Spleen (tissue), 11 donors: ENCODE results near the gene OSMR. TPM values are rescaled to one million over a fixed set of nuclear protein-coding genes. Genes with fewer than 3 reads are reported as not detected.

Source experiments
- DNase-seq: peaks from one replicate; pipeline ENCODE4 v3.0.0-alpha.2; 2020
- H3K27ac ChIP-seq, 8 donors: fragments of 200-600 bp; sonication (generic) in 7 of 8; 1 replicate in 4 of 8; 2 replicates in 4 of 8; pipeline versions ENCODE4 v1.5.0 to v1.8.0; 2016 to 2021; ENCODE audit warnings: inconsistent platforms in 4 of 8, mild to moderate bottlenecking in 4 of 8, moderate library complexity in 1 of 8
- H3K27me3 ChIP-seq, 7 donors: fragments of 200-600 bp; sonication (generic) in 6 of 7; replicated peaks in 1 of 7; 1 replicate in 4 of 7; 2 replicates in 3 of 7; pipeline versions ENCODE4 v1.5.0 to v1.8.0; 2016 to 2021; ENCODE audit warnings: inconsistent platforms in 3 of 7, mild to moderate bottlenecking in 1 of 7
- H3K36me3 ChIP-seq, 6 donors: fragments of 200-600 bp; sonication (generic) in 5 of 6; 1 replicate in 4 of 6; 2 replicates in 2 of 6; pipeline versions ENCODE4 v1.5.0 to v1.8.0; 2016 to 2021; ENCODE audit warnings: inconsistent platforms in 2 of 6
- H3K4me1 ChIP-seq, 6 donors: fragments of 200-600 bp; sonication (generic) in 5 of 6; 1 replicate in 3 of 6; 2 replicates in 3 of 6; pipeline versions ENCODE4 v1.5.0 to v1.8.0; 2016 to 2021; ENCODE audit warnings: inconsistent platforms in 3 of 6
- H3K4me3 ChIP-seq, 8 donors: fragments of 200-600 bp; sonication (generic) in 7 of 8; 1 replicate in 4 of 8; 2 replicates in 4 of 8; pipeline versions ENCODE4 v1.5.0 to v1.8.0; 2016 to 2021; ENCODE audit warnings: inconsistent platforms in 4 of 8, mild to moderate bottlenecking in 4 of 8, moderate library complexity in 2 of 8
- H3K9me3 ChIP-seq, 8 donors: fragments of 200-600 bp; sonication (generic) in 7 of 8; 1 replicate in 4 of 8; 2 replicates in 4 of 8; pipeline versions ENCODE4 v1.5.0 to v1.8.0; 2016 to 2021; ENCODE audit warnings: inconsistent platforms in 4 of 8
- POLR2A ChIP-seq, 3 donors: fragments of 450-650 bp; IDR thresholded peaks; one replicate each; pipeline ENCODE4 v1.5.1; 2017; ENCODE audit warnings: antibody characterized with exemption in 3 of 3, mild to moderate bottlenecking in 1 of 3
- POLR2AphosphoS5 ChIP-seq, 3 donors: sonication (generic); formaldehyde crosslinking; IDR thresholded peaks; one replicate each; pipeline ENCODE4 v1.5.1; 2017; ENCODE audit warnings: antibody characterized with exemption in 3 of 3
- WGBS, 5 donors: extraction: QIAGEN DNeasy Blood & Tissue Kit in 3 of 5; methylation state at CpG; one replicate each; pipeline versions ENCODE4 v1.1.5 to v1.1.7; 2013 to 2018; 5-methylcytosine and 5-hydroxymethylcytosine counted together
- intact Hi-C: fragments of 100-400 bp; cut with DNase I; formaldehyde crosslinking; loops from one replicate; pipeline ENCODE4 v1.15.0; 2023; ENCODE audit warnings: low total_unique reads
- polyA plus RNA-seq, 3 donors: library from polyadenylated mRNA; stranded (reverse); fragments of 200-250 nt; gene quantifications; one replicate each; pipeline ENCODE4 v1.2.1, GENCODE V29; 2013
- total RNA-seq, 7 donors: library from RNA; depleted of rRNA in 3 of 7; stranded (reverse); fragments of >200 nt in 3 of 7; fragmentation: NEBNext Ultra II Directional in 4 of 7; extraction: Animal tissue kit (Norgen Biotek cat#: 25700) in 4 of 7; gene quantifications; one replicate each; pipeline versions ENCODE4 v1.1.0 to v1.2.1, GENCODE V29; 2016 to 2021
- TF ChIP-seq, protein P1 (sequence below), 11 experiments: fragments of 200-600 bp in 7 of 11; fragments of 450-650 bp in 4 of 11; sonication (generic) in 4 of 11; IDR thresholded peaks in 8 of 11; conservative IDR thresholded peaks in 3 of 11; 1 replicate in 7 of 11; 2 replicates in 4 of 11; pipeline versions ENCODE4 v1.4.0 to v1.8.0; 2016 to 2021; ENCODE audit warnings: antibody characterized with exemption in 11 of 11, inconsistent platforms in 4 of 11, mild to moderate bottlenecking in 1 of 11
- donor health status: healthy with polysubstance abuse.
- donor health status: DM: no; HTN: no; CAD: no; lungs with moderate emphysema.
- donor health status: DM: no; HTN: no; CAD: no.
- donor health status: Bipolar disorder and iron deficiency.
- donor health status: healthy.
- donor health status: DM: no; HTN: no; CAD: no.
- donor health status: DM: yes; HTN: yes; CAD: no.

The OSMR gene
- total and polyA plus RNA-seq, 10 donors: 2.5 to 74.6 (median 67.9) TPM

DNA sequence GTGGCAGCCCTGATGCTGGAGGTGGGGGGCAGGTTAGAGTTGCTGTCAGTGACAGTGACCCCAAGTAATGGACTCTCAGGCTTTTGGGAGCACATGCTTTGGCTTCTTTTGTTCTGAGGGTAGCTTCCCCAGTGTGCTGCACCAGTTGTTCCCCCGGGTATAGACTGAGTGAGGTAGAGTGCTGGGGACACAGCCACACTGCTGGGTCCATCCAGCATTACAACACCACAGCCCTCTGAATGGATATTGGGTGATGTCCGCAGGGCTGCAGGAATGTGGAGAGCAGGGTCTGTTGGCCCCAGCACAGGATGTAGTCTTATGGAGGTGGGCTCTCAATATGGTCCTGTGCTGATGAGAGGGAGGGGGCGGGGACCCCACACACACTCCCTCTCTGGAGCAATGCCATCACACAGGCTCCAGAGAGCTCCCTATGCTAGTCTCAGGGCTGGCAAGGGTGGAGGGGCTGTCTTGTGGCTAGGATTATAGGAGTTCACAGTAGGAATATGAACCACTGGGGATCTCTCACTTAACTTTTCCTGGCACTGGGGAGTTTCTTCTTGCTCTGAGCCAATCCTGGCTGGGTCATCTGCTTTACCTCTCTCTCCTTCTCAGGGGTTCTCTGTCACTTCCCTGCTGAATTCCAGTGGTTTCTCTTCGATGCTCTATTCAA lies 20.7 kb downstream of the OSMR start:
- WGBS, 5 donors: 80 to 97% (median 86%) methylated on average over 4 of the region's 4 CpGs
- no peak overlapping the region for H3K4me3 ChIP-seq
- DNase-seq: no peak
- H3K9me3 ChIP-seq: peaks cover 3 to 35% (median 22%) of the 10 kb centered on the region in 8 donors
- peaks cover 0 to 37% (median 8%) of the 10 kb centered on the region in 6 donors for H3K4me1 ChIP-seq
- intact Hi-C loops: no loop called here
- H3K36me3 ChIP-seq: no peaks in the 10 kb centered on the region
- H3K27ac ChIP-seq: no peak overlapping the region
- peaks cover 0 to 12% (median 0%) of the 10 kb centered on the region in 7 donors for H3K27me3 ChIP-seq
- TF ChIP-seq POLR2AphosphoS5 (IDR thresholded peaks at IDR 0.05) (no peak), POLR2A (IDR thresholded peaks at IDR 0.05) (no peak)
- TF ChIP-seq, protein P1, sequence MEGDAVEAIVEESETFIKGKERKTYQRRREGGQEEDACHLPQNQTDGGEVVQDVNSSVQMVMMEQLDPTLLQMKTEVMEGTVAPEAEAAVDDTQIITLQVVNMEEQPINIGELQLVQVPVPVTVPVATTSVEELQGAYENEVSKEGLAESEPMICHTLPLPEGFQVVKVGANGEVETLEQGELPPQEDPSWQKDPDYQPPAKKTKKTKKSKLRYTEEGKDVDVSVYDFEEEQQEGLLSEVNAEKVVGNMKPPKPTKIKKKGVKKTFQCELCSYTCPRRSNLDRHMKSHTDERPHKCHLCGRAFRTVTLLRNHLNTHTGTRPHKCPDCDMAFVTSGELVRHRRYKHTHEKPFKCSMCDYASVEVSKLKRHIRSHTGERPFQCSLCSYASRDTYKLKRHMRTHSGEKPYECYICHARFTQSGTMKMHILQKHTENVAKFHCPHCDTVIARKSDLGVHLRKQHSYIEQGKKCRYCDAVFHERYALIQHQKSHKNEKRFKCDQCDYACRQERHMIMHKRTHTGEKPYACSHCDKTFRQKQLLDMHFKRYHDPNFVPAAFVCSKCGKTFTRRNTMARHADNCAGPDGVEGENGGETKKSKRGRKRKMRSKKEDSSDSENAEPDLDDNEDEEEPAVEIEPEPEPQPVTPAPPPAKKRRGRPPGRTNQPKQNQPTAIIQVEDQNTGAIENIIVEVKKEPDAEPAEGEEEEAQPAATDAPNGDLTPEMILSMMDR (IDR thresholded peaks at IDR 0.05 in 8 of 11, conservative IDR thresholded peaks at IDR 0.05 in 3 of 11): no peak

DNA sequence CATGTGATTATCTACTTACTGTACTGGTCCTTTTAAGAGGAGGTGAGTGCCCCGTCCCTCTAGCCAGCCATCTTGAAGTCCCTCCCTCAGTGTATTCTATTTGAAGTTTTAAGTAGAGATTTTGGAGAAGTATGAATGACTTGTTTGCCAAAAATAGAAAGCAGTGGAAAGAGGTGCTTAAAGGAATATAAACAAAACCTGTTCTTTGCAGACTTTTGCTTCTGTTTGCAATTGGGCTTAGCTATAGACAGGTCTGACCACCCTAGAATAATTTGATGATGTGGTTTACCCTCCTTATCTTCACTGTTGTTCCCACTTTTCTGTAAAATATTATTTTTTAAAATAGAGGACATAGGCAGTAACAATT lies 21.2 kb downstream of the OSMR start:
- intact Hi-C loops: no loop called here
- H3K4me1 ChIP-seq: peaks cover 0 to 42% (median 10%) of the 10 kb centered on the region in 6 donors
- 66 to 88% (median 78%) methylated on average over 1 of the region's 1 CpG for WGBS, 5 donors
- no peak for DNase-seq
- no peak for TF ChIP-seq POLR2A (IDR thresholded peaks at IDR 0.05)
- no peak for TF ChIP-seq POLR2AphosphoS5 (IDR thresholded peaks at IDR 0.05)
- TF ChIP-seq, protein P1 (IDR thresholded peaks at IDR 0.05 in 8 of 11, conservative IDR thresholded peaks at IDR 0.05 in 3 of 11): no peak
- H3K36me3 ChIP-seq: no peaks in the 10 kb centered on the region
- H3K4me3 ChIP-seq: no peak overlapping the region
- H3K27me3 ChIP-seq: peaks cover 0 to 12% (median 0%) of the 10 kb centered on the region in 7 donors
- peaks cover 3 to 35% (median 22%) of the 10 kb centered on the region in 8 donors for H3K9me3 ChIP-seq
- no peak overlapping the region for H3K27ac ChIP-seq

GRCh38 chr5:38867416-38867815 lies 21.6 kb downstream of the OSMR start:
- DNase-seq: no peak
- Histone ChIP-seq H3K36me3 (no peaks in the 10 kb centered on the region), H3K4me1 (peaks cover 0 to 46% (median 11%) of the 10 kb centered on the region in 6 donors), H3K4me3 (no peak overlapping the region), H3K9me3 (peaks cover 3 to 35% (median 22%) of the 10 kb centered on the region in 8 donors), H3K27ac (no peak overlapping the region), H3K27me3 (peaks cover 0 to 12% (median 0%) of the 10 kb centered on the region in 7 donors)
- TF ChIP-seq POLR2AphosphoS5 (IDR thresholded peaks at IDR 0.05) (no peak), POLR2A (IDR thresholded peaks at IDR 0.05) (no peak)
- TF ChIP-seq, protein P1 (IDR thresholded peaks at IDR 0.05 in 8 of 11, conservative IDR thresholded peaks at IDR 0.05 in 3 of 11): no peak
- 78 to 89% (median 83%) methylated on average over 5 of the region's 5 CpGs for WGBS, 5 donors
- intact Hi-C loops: no loop called here

GRCh38 chr5:38870595-38870994 lies 24.8 kb downstream of the OSMR start:
- Histone ChIP-seq H3K4me1 (peaks cover 0 to 51% (median 11%) of the 10 kb centered on the region in 6 donors), H3K27ac (no peak overlapping the region), H3K9me3 (peaks cover 0 to 8% (median 0%) of the 10 kb centered on the region in 8 donors), H3K36me3 (no peaks in the 10 kb centered on the region), H3K27me3 (peaks cover 0 to 12% (median 0%) of the 10 kb centered on the region in 7 donors), H3K4me3 (no peak overlapping the region)
- TF ChIP-seq, protein P1 (IDR thresholded peaks at IDR 0.05 in 8 of 11, conservative IDR thresholded peaks at IDR 0.05 in 3 of 11): no peak
- no peak for TF ChIP-seq POLR2AphosphoS5 (IDR thresholded peaks at IDR 0.05)
- no peak for TF ChIP-seq POLR2A (IDR thresholded peaks at IDR 0.05)
- DNase-seq: no peak
- intact Hi-C loops: no loop called here
- WGBS, 5 donors: 91 to 100% (median 95%) methylated on average over 1 of the region's 1 CpG
